H1 (cell line): Measurements from ENCODE around the gene VPS13D. TPM values are rescaled to one million over a fixed set of nuclear protein-coding genes. Genes with fewer than 3 reads are reported as not detected.

Experiments
- BCL11A ChIP-seq, 2 experiments: IDR thresholded peaks; one replicate each; pipeline ENCODE4 v1.6.1; 2011; ENCODE audit warnings: low read depth in 2 of 2, low read length in 2 of 2, mild to moderate bottlenecking in 2 of 2
- polyA plus RNA-seq, 7 experiments: library from polyadenylated mRNA; depleted of rRNA in 3 of 7; stranded (reverse) in 5 of 7; unstranded in 2 of 7; fragments of >200 nt in 5 of 7; fragments of 200-250 nt in 2 of 7; gene quantifications; 1 replicate in 5 of 7; 2 replicates in 1 of 7; 4 replicates in 1 of 7; pipeline versions ENCODE4 v1.2.1 to v1.2.3, GENCODE V29; 2011 to 2013; ENCODE audit warnings: missing spikeins in 2 of 7, mixed read lengths in 2 of 7
- total RNA-seq: library from RNA; stranded (reverse); fragmentation: NEBNext Ultra II Directional; extraction: Animal tissue kit (Norgen Biotek cat#: 25700); gene quantifications from 2 replicates; pipeline ENCODE4 v1.2.1, GENCODE V29; 2021

The VPS13D gene
- total and polyA plus RNA-seq, 2 of the 8 experiments (the other 6 are each of a cell fraction or from before 2014, with no cell fraction given), result 10.9 to 31.2 TPM

GRCh38 chr1:12275370-12275769, 45.5 kb downstream of the VPS13D start (continued):
- TF ChIP-seq BCL11A (IDR thresholded peaks at IDR 0.05; ENCODE audit: low read depth in 2 of 2, low read length in 2 of 2), result no peak
- TF ChIP-seq, all 59 proteins: peak for 2
